Activated T-cell treated with anti-CD3 and anti-CD28 coated beads, Interleukin-2, amount 50 U/mL, for 24 hours (primary cell): Measurements from ENCODE around the gene ST6GALNAC4.
A peak's percentile ranks its signal among the peaks of the same experiment; 100 is the strongest.

ENCODE experiments used
- DNase-seq: peaks from one replicate; pipeline ENCODE4 v3.0.0-alpha.2; 2020
- H3K27ac Mint-ChIP-seq: 2 replicates; pipeline ENCODE4 v1.8.0; 2020; ENCODE audit warnings: mild to moderate bottlenecking, mixed read lengths
- H3K27me3 Mint-ChIP-seq: 2 replicates; pipeline ENCODE4 v1.8.0; 2020; ENCODE audit warnings: mixed read lengths
- H3K36me3 Mint-ChIP-seq: 2 replicates; pipeline ENCODE4 v1.8.0; 2020; ENCODE audit warnings: low read depth, mixed read lengths
- H3K4me1 Mint-ChIP-seq: 2 replicates; pipeline ENCODE4 v1.8.0; 2020; ENCODE audit warnings: low read depth, mixed read lengths
- H3K4me3 Mint-ChIP-seq: 2 replicates; pipeline ENCODE4 v1.8.0; 2020; ENCODE audit warnings: mild to moderate bottlenecking, moderate library complexity, mixed read lengths
- H3K9me3 Mint-ChIP-seq: 2 replicates; pipeline ENCODE4 v1.8.0; 2020; ENCODE audit warnings: mixed read lengths

The ST6GALNAC4 gene

GRCh38 chr9:127916720-127917581 lies at the start of gene ST6GALNAC4:
Gene ST6GALNAC4 (minus strand): TSS chr9:127917041. CDS start chr9:127916419, 622 bp downstream.
- DNase-seq, result peak; percentile 98
- peak within 1 kb of the TSS; percentile 91 for H3K27ac Mint-ChIP-seq
- H3K9me3 Mint-ChIP-seq, result no peaks in the 10 kb centered on the region
- H3K4me3 Mint-ChIP-seq, result peak within 1 kb of the TSS; percentile 85
- peaks cover under 1% of the 10 kb centered on the region for H3K27me3 Mint-ChIP-seq
- peaks cover 32% of the 10 kb centered on the region for H3K36me3 Mint-ChIP-seq
- H3K4me1 Mint-ChIP-seq, result peaks cover 67% of the 10 kb centered on the region

- Mint-ChIP-seq H3K9me3 (no peaks in the 10 kb centered on the region), H3K27ac (peak overlapping the region; percentile 97), H3K36me3 (peaks cover 29% of the 10 kb centered on the region), H3K4me1 (peaks cover 100% of the 10 kb centered on the region), H3K27me3 (no peaks in the 10 kb centered on the region), H3K4me3 (peak overlapping the region; percentile 68)
- DNase-seq, result no peak
Measured at GRCh38 chr9:127965953-127966352, 49.1 kb upstream of the ST6GALNAC4 start.

DNA sequence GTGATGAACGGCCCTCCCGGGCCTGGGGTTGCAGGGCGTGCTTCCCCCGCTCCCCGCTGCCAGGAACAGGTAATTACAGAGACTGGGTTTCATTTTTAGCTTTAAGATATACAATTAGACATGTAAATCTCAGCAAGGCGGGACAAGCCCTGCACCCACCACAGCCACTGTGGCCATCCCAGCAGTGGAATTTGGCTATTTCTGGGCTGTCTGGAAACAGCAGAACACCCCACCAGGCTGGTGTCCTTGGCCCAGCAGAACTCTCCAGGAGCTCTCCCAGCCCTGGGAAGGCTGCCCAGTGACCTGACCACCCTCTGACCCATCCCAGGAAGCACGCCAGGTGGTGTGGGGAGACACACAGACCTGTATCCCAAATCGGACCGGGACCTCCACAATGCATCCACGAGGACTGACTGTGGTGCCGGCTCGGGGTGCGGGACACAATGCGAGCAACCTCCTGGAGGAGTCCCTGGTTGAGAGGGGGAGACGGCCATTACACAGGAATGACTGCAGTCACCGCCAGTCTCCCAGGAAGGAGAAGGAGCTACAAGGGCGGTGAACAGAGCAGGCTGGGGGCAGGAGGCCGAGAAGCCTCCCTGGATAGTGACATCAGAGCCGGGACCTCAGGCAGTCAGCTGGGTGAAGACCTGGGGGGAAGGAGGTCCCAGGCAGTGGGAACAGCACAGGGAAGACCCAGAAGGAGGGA lies 46.7 kb upstream of the ST6GALNAC4 start:
- no peak for DNase-seq
- H3K9me3 Mint-ChIP-seq, result no peaks in the 10 kb centered on the region
- H3K4me3 Mint-ChIP-seq, result peak overlapping the region; percentile 30
- peaks cover 100% of the 10 kb centered on the region for H3K4me1 Mint-ChIP-seq
- H3K27ac Mint-ChIP-seq, result peak overlapping the region; percentile 97
- H3K36me3 Mint-ChIP-seq, result peaks cover 27% of the 10 kb centered on the region
- H3K27me3 Mint-ChIP-seq, result no peaks in the 10 kb centered on the region

GRCh38 chr9:127963041-127963358 lies 46.2 kb upstream of the ST6GALNAC4 start:
- Mint-ChIP-seq H3K27me3 (no peaks in the 10 kb centered on the region), H3K36me3 (peaks cover 26% of the 10 kb centered on the region), H3K27ac (peak overlapping the region; percentile 97), H3K9me3 (no peaks in the 10 kb centered on the region), H3K4me1 (peaks cover 98% of the 10 kb centered on the region), H3K4me3 (peak overlapping the region; percentile 30)
- DNase-seq, result no peak

- DNase-seq, result no peak
- Mint-ChIP-seq H3K9me3 (no peaks in the 10 kb centered on the region), H3K4me3 (peak overlapping the region; percentile 2), H3K4me1 (peaks cover 98% of the 10 kb centered on the region), H3K27ac (peak overlapping the region; percentile 97), H3K36me3 (peaks cover 26% of the 10 kb centered on the region), H3K27me3 (no peaks in the 10 kb centered on the region)
Measured at GRCh38 chr9:127962278-127962677, 45.4 kb upstream of the ST6GALNAC4 start.

DNA sequence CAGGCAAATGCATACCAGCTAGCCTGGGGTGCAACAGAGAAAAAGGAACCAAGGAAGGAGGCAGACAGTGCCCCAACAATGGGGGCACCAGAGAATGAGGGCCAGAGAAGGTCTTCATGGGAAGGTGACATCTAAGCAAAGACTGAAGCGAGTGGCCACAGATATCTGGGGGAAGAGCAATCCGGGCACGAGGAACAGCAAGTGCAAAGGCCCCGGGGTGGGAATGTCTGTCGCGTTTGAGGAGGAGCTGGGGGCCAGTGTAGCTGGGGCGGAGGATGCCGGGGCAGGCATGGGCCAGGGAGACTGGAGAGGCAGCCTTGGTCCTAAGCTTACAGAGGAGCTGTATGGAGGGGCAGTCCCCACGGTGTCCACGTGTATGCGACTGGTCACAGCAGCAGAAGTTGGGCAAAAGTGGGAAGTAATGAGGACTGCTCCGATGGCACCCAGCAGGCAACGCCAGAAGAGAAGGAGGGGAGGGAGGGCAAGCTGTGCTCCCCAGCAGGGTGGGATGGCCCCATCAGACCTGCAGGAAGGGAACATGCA lies 44.8 kb upstream of the ST6GALNAC4 start:
- Mint-ChIP-seq H3K36me3 (peaks cover 26% of the 10 kb centered on the region), H3K4me3 (no peak overlapping the region)

DNA sequence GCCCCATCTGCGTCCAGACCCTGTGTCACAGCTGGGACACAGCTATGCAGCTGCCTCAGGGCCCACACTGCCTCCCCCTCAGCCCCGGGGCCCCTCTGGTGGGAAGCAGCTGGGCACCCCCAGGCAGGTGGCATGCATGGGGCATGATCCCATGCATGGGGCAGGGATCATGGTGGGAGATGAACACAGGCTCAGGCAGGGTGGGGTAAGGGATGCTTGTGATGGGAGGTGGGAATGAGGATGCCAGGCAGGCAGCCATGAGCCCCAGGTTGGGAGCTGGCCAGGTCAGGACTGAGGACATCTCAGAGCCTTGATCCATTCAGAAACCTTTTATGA lies 44.3 kb upstream of the ST6GALNAC4 start:
- H3K36me3 Mint-ChIP-seq, result peaks cover 26% of the 10 kb centered on the region
- no peak overlapping the region for H3K4me3 Mint-ChIP-seq
- peaks cover 95% of the 10 kb centered on the region for H3K4me1 Mint-ChIP-seq
- H3K9me3 Mint-ChIP-seq, result no peaks in the 10 kb centered on the region
- no peak for DNase-seq
- H3K27me3 Mint-ChIP-seq, result no peaks in the 10 kb centered on the region
- H3K27ac Mint-ChIP-seq, result peak overlapping the region; percentile 97

More for the DNA sequence above, 44.8 kb upstream of the ST6GALNAC4 start:
- DNase-seq, result no peak
- Mint-ChIP-seq H3K27me3 (no peaks in the 10 kb centered on the region), H3K9me3 (no peaks in the 10 kb centered on the region), H3K4me1 (peaks cover 98% of the 10 kb centered on the region), H3K27ac (peak overlapping the region; percentile 97)

GRCh38 chr9:127960410-127961154 lies 43.7 kb upstream of the ST6GALNAC4 start:
- Mint-ChIP-seq H3K9me3 (no peaks in the 10 kb centered on the region), H3K27ac (peak overlapping the region; percentile 97), H3K36me3 (peaks cover 26% of the 10 kb centered on the region), H3K27me3 (no peaks in the 10 kb centered on the region), H3K4me1 (peaks cover 95% of the 10 kb centered on the region), H3K4me3 (peak overlapping the region; percentile 24)
- DNase-seq, result no peak

DNA sequence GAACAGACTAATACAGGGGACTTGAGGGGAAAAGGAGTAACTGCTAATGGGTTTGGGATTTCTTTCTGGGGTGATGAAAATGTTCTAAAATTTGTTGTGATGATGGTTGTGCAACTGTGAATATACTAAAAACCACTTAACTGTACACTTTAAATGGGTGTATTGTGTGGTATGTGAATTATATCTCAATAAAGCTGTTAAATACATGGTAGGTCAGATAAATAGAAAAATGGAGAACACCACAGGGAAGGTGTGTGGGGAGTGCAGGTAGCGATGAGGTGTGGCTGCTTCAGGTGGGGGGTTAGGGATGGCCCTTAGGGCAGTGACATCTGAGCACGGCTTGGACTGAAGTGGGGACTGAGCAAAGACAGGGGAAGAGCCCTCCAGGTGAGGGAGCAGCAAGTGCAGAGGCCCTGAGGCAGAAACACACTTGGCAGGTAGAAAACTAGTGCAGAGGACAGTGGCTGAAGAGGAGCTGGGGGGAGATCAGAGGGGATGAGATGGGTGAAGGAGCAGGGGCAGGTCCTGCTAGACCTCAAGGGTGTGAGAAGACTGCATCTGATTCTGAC lies 43.1 kb upstream of the ST6GALNAC4 start:
- Mint-ChIP-seq H3K36me3 (peaks cover 24% of the 10 kb centered on the region), H3K27ac (peak overlapping the region; percentile 97), H3K4me3 (peak overlapping the region; percentile 24), H3K9me3 (no peaks in the 10 kb centered on the region), H3K4me1 (peaks cover 95% of the 10 kb centered on the region), H3K27me3 (no peaks in the 10 kb centered on the region)
- no peak for DNase-seq

DNA sequence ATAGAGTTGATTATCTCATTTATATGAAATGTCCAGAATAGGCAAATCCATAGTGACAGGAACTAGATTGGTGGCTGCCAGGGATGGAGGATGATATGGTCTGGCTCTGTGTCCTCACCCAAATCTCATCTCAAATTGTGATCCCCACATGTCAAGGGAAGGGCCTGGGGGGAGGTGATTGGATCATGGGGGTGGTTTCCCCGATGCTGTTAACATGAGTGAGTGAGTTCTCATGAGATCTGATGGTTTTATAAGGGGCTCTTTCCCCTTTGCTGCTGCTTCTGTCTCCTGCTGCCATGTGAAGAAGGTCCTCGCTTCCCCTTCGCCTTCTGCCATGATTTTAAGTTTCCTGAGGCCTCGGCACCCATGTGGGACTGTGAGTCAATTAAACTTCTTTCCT lies 42.6 kb upstream of the ST6GALNAC4 start:
- H3K27me3 Mint-ChIP-seq, result no peaks in the 10 kb centered on the region
- DNase-seq, result no peak
- H3K4me3 Mint-ChIP-seq, result peak overlapping the region; percentile 9
- H3K4me1 Mint-ChIP-seq, result peaks cover 95% of the 10 kb centered on the region
- peaks cover 24% of the 10 kb centered on the region for H3K36me3 Mint-ChIP-seq
- H3K27ac Mint-ChIP-seq, result peak overlapping the region; percentile 97
- no peaks in the 10 kb centered on the region for H3K9me3 Mint-ChIP-seq

DNA sequence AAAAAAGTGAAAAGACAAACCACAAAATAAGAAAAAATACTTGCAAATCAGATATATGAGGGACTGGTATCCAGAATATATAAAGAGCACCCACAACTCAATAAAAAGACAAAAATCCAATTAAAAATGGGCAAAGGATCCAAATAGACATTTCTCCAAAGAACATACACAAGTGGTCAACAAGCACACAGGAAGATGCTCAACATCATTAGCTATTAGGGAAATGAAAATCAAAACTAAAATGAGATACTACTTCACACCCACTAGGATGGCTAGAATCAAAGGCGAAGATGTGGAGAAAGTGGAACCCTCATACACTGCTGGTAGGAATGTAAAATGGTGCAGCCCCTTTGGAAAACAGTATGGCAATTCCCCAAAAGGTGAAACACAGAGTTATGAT lies 41.9 kb upstream of the ST6GALNAC4 start:
- no peaks in the 10 kb centered on the region for H3K9me3 Mint-ChIP-seq
- peaks cover 95% of the 10 kb centered on the region for H3K4me1 Mint-ChIP-seq
- H3K36me3 Mint-ChIP-seq, result peaks cover 23% of the 10 kb centered on the region
- no peak for DNase-seq
- no peak overlapping the region for H3K4me3 Mint-ChIP-seq
- H3K27me3 Mint-ChIP-seq, result no peaks in the 10 kb centered on the region
- H3K27ac Mint-ChIP-seq, result peak overlapping the region; percentile 97

GRCh38 chr9:127955294-127956015 lies 38.6 kb upstream of the ST6GALNAC4 start:
- Mint-ChIP-seq H3K27me3 (no peaks in the 10 kb centered on the region), H3K9me3 (no peaks in the 10 kb centered on the region), H3K27ac (peak overlapping the region; percentile 96), H3K36me3 (peaks cover 25% of the 10 kb centered on the region), H3K4me1 (peaks cover 92% of the 10 kb centered on the region), H3K4me3 (peak overlapping the region; percentile 27)
- peak; percentile 84 for DNase-seq

GRCh38 chr9:127954831-127955293 lies 38.0 kb upstream of the ST6GALNAC4 start:
- Mint-ChIP-seq H3K36me3 (peaks cover 29% of the 10 kb centered on the region), H3K9me3 (no peaks in the 10 kb centered on the region), H3K27ac (peak overlapping the region; percentile 96)

More at GRCh38 chr9:127954831-127955293, 38.0 kb upstream of the ST6GALNAC4 start:
- Mint-ChIP-seq H3K27me3 (no peaks in the 10 kb centered on the region), H3K4me3 (peak overlapping the region; percentile 27), H3K4me1 (peaks cover 92% of the 10 kb centered on the region)
- DNase-seq, result no peak
